WTC11 (cell line): Measurements from ENCODE around the gene TAF4. TPM values are rescaled to one million over a fixed set of nuclear protein-coding genes. Genes with fewer than 3 reads are reported as not detected.

Source experiments
- ATAC-seq: fragments of 200-7000 bp; cut with Tn5 transposase; 2 replicates; pipeline ENCODE4 v1.10.0; 2021; ENCODE audit warnings: mild to moderate bottlenecking, moderate library complexity
- CTCF ChIA-PET: fragments of 300-600 bp; sonication (Branson Sonifier 250); formaldehyde crosslinking; loops from one replicate; lab custom pipeline; 2021; ENCODE audit warnings: antibody characterized with exemption; lab: Charles Lee
- POLR2A ChIA-PET: fragments of 350-600 bp; sonication (Branson Sonifier 250); formaldehyde crosslinking; loops from one replicate; lab custom pipeline; 2021; ENCODE audit warnings: antibody characterized with exemption; lab: Charles Lee
- DNase-seq: peaks from one replicate; pipeline ENCODE4 v3.0.0; 2021; ENCODE audit warnings: low spot score
- H3K27ac Mint-ChIP-seq: 2 replicates; pipeline ENCODE4 v1.8.0; 2021; ENCODE audit warnings: mixed read lengths
- H3K27me3 Mint-ChIP-seq: 2 replicates; pipeline ENCODE4 v1.8.0; 2021; ENCODE audit warnings: low read depth, mild to moderate bottlenecking, moderate library complexity, mixed read lengths
- H3K36me3 Mint-ChIP-seq: 2 replicates; pipeline ENCODE4 v1.8.0; 2021; ENCODE audit warnings: mixed read lengths
- H3K4me1 Mint-ChIP-seq: 2 replicates; pipeline ENCODE4 v1.8.0; 2022; ENCODE audit warnings: mixed read lengths
- H3K4me3 Mint-ChIP-seq: 2 replicates; pipeline ENCODE4 v1.8.0; 2021; ENCODE audit warnings: mild to moderate bottlenecking, moderate library complexity, mixed read lengths
- H3K9me3 Mint-ChIP-seq: 2 replicates; pipeline ENCODE4 v1.8.0; 2021; ENCODE audit warnings: mixed read lengths
- E2F1 ChIP-seq: sonication (generic); formaldehyde crosslinking; IDR thresholded peaks from 2 replicates; pipeline ENCODE4 v1.8.0; 2022; ENCODE audit warnings: mild to moderate bottlenecking, missing genetic modification reagents
- E2F4 ChIP-seq: sonication (generic); formaldehyde crosslinking; IDR thresholded peaks from 2 replicates; pipeline ENCODE4 v1.8.1; 2022; ENCODE audit warnings: low read depth, mild to moderate bottlenecking, moderate library complexity, missing genetic modification reagents, borderline replicate concordance
- EMX1 ChIP-seq: fragments of 250-450 bp; sonication (Bioruptor Pico); IDR thresholded peaks from 2 replicates; pipeline ENCODE4 v1.8.0; 2021; ENCODE audit warnings: mild to moderate bottlenecking
- FOXK1 ChIP-seq: sonication (generic); formaldehyde crosslinking; IDR thresholded peaks from 2 replicates; pipeline ENCODE4 v1.8.0; 2022; ENCODE audit warnings: mild to moderate bottlenecking, moderate library complexity, missing genetic modification reagents
- JUN ChIP-seq: sonication (generic); formaldehyde crosslinking; IDR thresholded peaks from 2 replicates; pipeline ENCODE4 v1.8.0; 2023; ENCODE audit warnings: mild to moderate bottlenecking, missing genetic modification reagents
- KAT7 ChIP-seq: sonication (generic); formaldehyde crosslinking; IDR thresholded peaks from 2 replicates; pipeline ENCODE4 v1.8.1; 2023; ENCODE audit warnings: missing genetic modification reagents, mild to moderate bottlenecking, borderline replicate concordance
- SMAD4 ChIP-seq: sonication (generic); formaldehyde crosslinking; IDR thresholded peaks from 2 replicates; pipeline ENCODE4 v1.8.0; 2022; ENCODE audit warnings: mild to moderate bottlenecking, missing genetic modification reagents
- ZBTB21 ChIP-seq: sonication (generic); formaldehyde crosslinking; IDR thresholded peaks from 2 replicates; pipeline ENCODE4 v1.8.1; 2023; ENCODE audit warnings: mild to moderate bottlenecking, missing genetic modification reagents, borderline replicate concordance
- ZNF138 ChIP-seq: sonication (generic); formaldehyde crosslinking; conservative IDR thresholded peaks from 2 replicates; pipeline ENCODE4 v1.8.1; 2022; ENCODE audit warnings: mild to moderate bottlenecking, moderate library complexity, missing genetic modification reagents
- ZNF317 ChIP-seq: sonication (generic); formaldehyde crosslinking; IDR thresholded peaks from 2 replicates; pipeline ENCODE4 v1.8.1; 2023; ENCODE audit warnings: low read depth, mild to moderate bottlenecking, moderate library complexity, missing genetic modification reagents, borderline replicate concordance
- ZNF416 ChIP-seq: fragments of 250-450 bp; sonication (Bioruptor Pico); IDR thresholded peaks from 2 replicates; pipeline ENCODE4 v1.9.0; 2021; ENCODE audit warnings: mild to moderate bottlenecking, inconsistent platforms
- ZNF512 ChIP-seq: sonication (generic); formaldehyde crosslinking; IDR thresholded peaks from 2 replicates; pipeline ENCODE4 v1.8.1; 2022; ENCODE audit warnings: missing genetic modification reagents, borderline replicate concordance
- total RNA-seq: library from RNA; stranded (reverse); gene quantifications from 3 replicates; pipeline ENCODE4 v1.2.3, GENCODE V29; 2021
- TF ChIP-seq, protein P1 (sequence below): fragments of 250-450 bp; sonication (Bioruptor Pico); IDR thresholded peaks from 2 replicates; pipeline ENCODE4 v1.8.0; 2021; ENCODE audit warnings: mild to moderate bottlenecking
- TF ChIP-seq, protein P2 (sequence below): sonication (generic); formaldehyde crosslinking; IDR thresholded peaks from 2 replicates; pipeline ENCODE4 v1.8.0; 2023; ENCODE audit warnings: mild to moderate bottlenecking, missing genetic modification reagents
- TF ChIP-seq, protein P3 (sequence below): fragments of 250-450 bp; sonication (Bioruptor Pico); IDR thresholded peaks from 2 replicates; pipeline ENCODE4 v1.9.0; 2021; ENCODE audit warnings: mild to moderate bottlenecking
- TF ChIP-seq, protein P4 (sequence below): sonication (generic); formaldehyde crosslinking; conservative IDR thresholded peaks from 2 replicates; pipeline ENCODE4 v1.8.1; 2023; ENCODE audit warnings: mild to moderate bottlenecking, low read depth, missing genetic modification reagents, moderate library complexity

Gene TAF4
- total RNA-seq, 1 experiment from 2014 or later: 34.4 TPM

GRCh38 chr20:61942526-61942925 lies 123.2 kb downstream of the TAF4 start (continued):
- TF ChIP-seq ZNF512 (CRISPR knock-in tag): no peak
- TF ChIP-seq ZNF317 (CRISPR knock-in tag): no peak
- TF ChIP-seq, protein P1, sequence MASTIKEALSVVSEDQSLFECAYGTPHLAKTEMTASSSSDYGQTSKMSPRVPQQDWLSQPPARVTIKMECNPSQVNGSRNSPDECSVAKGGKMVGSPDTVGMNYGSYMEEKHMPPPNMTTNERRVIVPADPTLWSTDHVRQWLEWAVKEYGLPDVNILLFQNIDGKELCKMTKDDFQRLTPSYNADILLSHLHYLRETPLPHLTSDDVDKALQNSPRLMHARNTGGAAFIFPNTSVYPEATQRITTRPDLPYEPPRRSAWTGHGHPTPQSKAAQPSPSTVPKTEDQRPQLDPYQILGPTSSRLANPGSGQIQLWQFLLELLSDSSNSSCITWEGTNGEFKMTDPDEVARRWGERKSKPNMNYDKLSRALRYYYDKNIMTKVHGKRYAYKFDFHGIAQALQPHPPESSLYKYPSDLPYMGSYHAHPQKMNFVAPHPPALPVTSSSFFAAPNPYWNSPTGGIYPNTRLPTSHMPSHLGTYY (CRISPR knock-in tag): no peak

GRCh38 chr20:61941721-61942405 lies 123.8 kb downstream of the TAF4 start:
- DNase-seq: peak; percentile 6
- Mint-ChIP-seq H3K9me3 (no peaks in the 10 kb centered on the region), H3K27ac (no peak overlapping the region), H3K4me3 (no peak overlapping the region), H3K36me3 (peaks cover 5% of the 10 kb centered on the region), H3K27me3 (no peaks in the 10 kb centered on the region), H3K4me1 (peaks cover 3% of the 10 kb centered on the region)
- ChIA-PET POLR2A (interaction anchor here (0.6 kb wide), 1 partner anchor 214 kb away, joined by 3 read pairs; no protein-coding TSS in a partner anchor), CTCF (no interaction called here)
- ATAC-seq: no peak
- no peak for TF ChIP-seq ZNF416 (CRISPR knock-in tag)
- TF ChIP-seq, protein P2, sequence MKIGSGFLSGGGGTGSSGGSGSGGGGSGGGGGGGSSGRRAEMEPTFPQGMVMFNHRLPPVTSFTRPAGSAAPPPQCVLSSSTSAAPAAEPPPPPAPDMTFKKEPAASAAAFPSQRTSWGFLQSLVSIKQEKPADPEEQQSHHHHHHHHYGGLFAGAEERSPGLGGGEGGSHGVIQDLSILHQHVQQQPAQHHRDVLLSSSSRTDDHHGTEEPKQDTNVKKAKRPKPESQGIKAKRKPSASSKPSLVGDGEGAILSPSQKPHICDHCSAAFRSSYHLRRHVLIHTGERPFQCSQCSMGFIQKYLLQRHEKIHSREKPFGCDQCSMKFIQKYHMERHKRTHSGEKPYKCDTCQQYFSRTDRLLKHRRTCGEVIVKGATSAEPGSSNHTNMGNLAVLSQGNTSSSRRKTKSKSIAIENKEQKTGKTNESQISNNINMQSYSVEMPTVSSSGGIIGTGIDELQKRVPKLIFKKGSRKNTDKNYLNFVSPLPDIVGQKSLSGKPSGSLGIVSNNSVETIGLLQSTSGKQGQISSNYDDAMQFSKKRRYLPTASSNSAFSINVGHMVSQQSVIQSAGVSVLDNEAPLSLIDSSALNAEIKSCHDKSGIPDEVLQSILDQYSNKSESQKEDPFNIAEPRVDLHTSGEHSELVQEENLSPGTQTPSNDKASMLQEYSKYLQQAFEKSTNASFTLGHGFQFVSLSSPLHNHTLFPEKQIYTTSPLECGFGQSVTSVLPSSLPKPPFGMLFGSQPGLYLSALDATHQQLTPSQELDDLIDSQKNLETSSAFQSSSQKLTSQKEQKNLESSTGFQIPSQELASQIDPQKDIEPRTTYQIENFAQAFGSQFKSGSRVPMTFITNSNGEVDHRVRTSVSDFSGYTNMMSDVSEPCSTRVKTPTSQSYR (CRISPR knock-in tag): no peak
- TF ChIP-seq KAT7 (CRISPR knock-in tag): no peak
- TF ChIP-seq ZNF138 (CRISPR knock-in tag): no peak
- TF ChIP-seq, protein P3, sequence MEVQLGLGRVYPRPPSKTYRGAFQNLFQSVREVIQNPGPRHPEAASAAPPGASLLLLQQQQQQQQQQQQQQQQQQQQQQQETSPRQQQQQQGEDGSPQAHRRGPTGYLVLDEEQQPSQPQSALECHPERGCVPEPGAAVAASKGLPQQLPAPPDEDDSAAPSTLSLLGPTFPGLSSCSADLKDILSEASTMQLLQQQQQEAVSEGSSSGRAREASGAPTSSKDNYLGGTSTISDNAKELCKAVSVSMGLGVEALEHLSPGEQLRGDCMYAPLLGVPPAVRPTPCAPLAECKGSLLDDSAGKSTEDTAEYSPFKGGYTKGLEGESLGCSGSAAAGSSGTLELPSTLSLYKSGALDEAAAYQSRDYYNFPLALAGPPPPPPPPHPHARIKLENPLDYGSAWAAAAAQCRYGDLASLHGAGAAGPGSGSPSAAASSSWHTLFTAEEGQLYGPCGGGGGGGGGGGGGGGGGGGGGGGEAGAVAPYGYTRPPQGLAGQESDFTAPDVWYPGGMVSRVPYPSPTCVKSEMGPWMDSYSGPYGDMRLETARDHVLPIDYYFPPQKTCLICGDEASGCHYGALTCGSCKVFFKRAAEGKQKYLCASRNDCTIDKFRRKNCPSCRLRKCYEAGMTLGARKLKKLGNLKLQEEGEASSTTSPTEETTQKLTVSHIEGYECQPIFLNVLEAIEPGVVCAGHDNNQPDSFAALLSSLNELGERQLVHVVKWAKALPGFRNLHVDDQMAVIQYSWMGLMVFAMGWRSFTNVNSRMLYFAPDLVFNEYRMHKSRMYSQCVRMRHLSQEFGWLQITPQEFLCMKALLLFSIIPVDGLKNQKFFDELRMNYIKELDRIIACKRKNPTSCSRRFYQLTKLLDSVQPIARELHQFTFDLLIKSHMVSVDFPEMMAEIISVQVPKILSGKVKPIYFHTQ (CRISPR knock-in tag): no peak
- TF ChIP-seq EMX1 (CRISPR knock-in tag): no peak
- no peak for TF ChIP-seq ZNF512 (CRISPR knock-in tag)
- TF ChIP-seq, protein P4, sequence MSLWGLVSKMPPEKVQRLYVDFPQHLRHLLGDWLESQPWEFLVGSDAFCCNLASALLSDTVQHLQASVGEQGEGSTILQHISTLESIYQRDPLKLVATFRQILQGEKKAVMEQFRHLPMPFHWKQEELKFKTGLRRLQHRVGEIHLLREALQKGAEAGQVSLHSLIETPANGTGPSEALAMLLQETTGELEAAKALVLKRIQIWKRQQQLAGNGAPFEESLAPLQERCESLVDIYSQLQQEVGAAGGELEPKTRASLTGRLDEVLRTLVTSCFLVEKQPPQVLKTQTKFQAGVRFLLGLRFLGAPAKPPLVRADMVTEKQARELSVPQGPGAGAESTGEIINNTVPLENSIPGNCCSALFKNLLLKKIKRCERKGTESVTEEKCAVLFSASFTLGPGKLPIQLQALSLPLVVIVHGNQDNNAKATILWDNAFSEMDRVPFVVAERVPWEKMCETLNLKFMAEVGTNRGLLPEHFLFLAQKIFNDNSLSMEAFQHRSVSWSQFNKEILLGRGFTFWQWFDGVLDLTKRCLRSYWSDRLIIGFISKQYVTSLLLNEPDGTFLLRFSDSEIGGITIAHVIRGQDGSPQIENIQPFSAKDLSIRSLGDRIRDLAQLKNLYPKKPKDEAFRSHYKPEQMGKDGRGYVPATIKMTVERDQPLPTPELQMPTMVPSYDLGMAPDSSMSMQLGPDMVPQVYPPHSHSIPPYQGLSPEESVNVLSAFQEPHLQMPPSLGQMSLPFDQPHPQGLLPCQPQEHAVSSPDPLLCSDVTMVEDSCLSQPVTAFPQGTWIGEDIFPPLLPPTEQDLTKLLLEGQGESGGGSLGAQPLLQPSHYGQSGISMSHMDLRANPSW: no peak
- no peak for TF ChIP-seq SMAD4 (CRISPR knock-in tag)
- no peak for TF ChIP-seq E2F4
- no peak for TF ChIP-seq ZBTB21 (CRISPR knock-in tag)
- no peak for TF ChIP-seq JUN
- TF ChIP-seq FOXK1: no peak
- TF ChIP-seq E2F1 (CRISPR knock-in tag): no peak
